Panc1 (cell line): ENCODE results near the gene OLIG1. TPM values are rescaled to one million over a fixed set of nuclear protein-coding genes. Genes with fewer than 3 reads are reported as not detected.

ENCODE experiments used
- ATAC-seq: fragments of 200-7000 bp; cut with Tn5 transposase; 2 replicates; pipeline ENCODE4 v1.9.1; 2020; ENCODE audit warnings: mild to moderate bottlenecking, moderate library complexity
- BruUV-seq: library from RNA; stranded (reverse); fragments of 400-500 nt; replicated peaks from 2 replicates; lab custom pipeline; 2021; lab: Mats Ljungman, UMichigan
- CTCF ChIA-PET: fragments of 300-600 bp; sonication (Branson Sonifier 250); formaldehyde crosslinking; loops from one replicate; lab custom pipeline; 2022; ENCODE audit warnings: antibody characterized with exemption; lab: Charles Lee
- POLR2A ChIA-PET: fragments of 300-600 bp; sonication (Branson Sonifier 250); formaldehyde crosslinking; loops from one replicate; lab custom pipeline; 2022; ENCODE audit warnings: antibody characterized with exemption; lab: Charles Lee
- DNase-seq: peaks from one replicate; pipeline ENCODE4 v3.0.0-alpha.2; 2010; ENCODE audit warnings: low read depth, low spot score
- H3K27ac ChIP-seq: 2 replicates; pipeline ENCODE4 v1.5.1; 2011; ENCODE audit warnings: mild to moderate bottlenecking, low read length, inconsistent platforms
- H3K27me3 ChIP-seq: fragments of 200-500 bp; sonication (Bioruptor generic); 2 replicates; pipeline ENCODE4 v1.6.0; 2014; ENCODE audit warnings: low read length, inconsistent platforms; ENCODE audit not compliant: control insufficient read depth, insufficient read depth
- H3K36me3 ChIP-seq: fragments of 200-500 bp; sonication (Bioruptor generic); 2 replicates; pipeline ENCODE4 v1.5.1; 2014; ENCODE audit warnings: inconsistent platforms, mild to moderate bottlenecking, low read length, moderate library complexity; ENCODE audit not compliant: control insufficient read depth, insufficient read depth
- H3K4me1 ChIP-seq: 2 replicates; pipeline ENCODE4 v1.5.1; 2011; ENCODE audit warnings: inconsistent platforms, mild to moderate bottlenecking, low read length, moderate library complexity; ENCODE audit not compliant: control insufficient read depth, insufficient read depth
- H3K4me3 ChIP-seq, 2 experiments: 2 replicates each; pipeline ENCODE4 v1.5.1; 2011 to 2012; ENCODE audit warnings: low read depth in 2 of 2, low read length in 2 of 2, mild to moderate bottlenecking in 2 of 2, inconsistent platforms in 1 of 2, moderate library complexity in 1 of 2
- H3K9me3 ChIP-seq: fragments of 200-500 bp; sonication (Bioruptor generic); 2 replicates; pipeline ENCODE4 v1.5.1; 2014; ENCODE audit warnings: low read depth, mild to moderate bottlenecking, inconsistent platforms, low read length, moderate library complexity; ENCODE audit not compliant: control insufficient read depth, insufficient read depth
- POLR2AphosphoS5 ChIP-seq: IDR thresholded peaks from 2 replicates; pipeline ENCODE4 v1.6.1; 2012; ENCODE audit warnings: mild to moderate bottlenecking, low read depth, low read length, moderate library complexity
- SIN3A ChIP-seq: IDR thresholded peaks from 2 replicates; pipeline ENCODE4 v1.6.1; 2012; ENCODE audit warnings: low read depth, mild to moderate bottlenecking, low read length, moderate library complexity, borderline replicate concordance; ENCODE audit not compliant: insufficient read depth
- TCF7L2 ChIP-seq: IDR thresholded peaks from 2 replicates; pipeline ENCODE4 v1.6.1; 2011; ENCODE audit warnings: mild to moderate bottlenecking, low read depth, low read length, inconsistent platforms
- in situ Hi-C: cut with HindIII; loops from 2 replicates; pipeline ENCODE4 v1.10.0; 2016; ENCODE audit warnings: low sequenced_read_pairs, low pct_unique_long_range_greater_than_20kb
- intact Hi-C: fragments of 100-400 bp; cut with micrococcal nuclease; formaldehyde crosslinking; loops from one replicate; pipeline ENCODE4 v1.10.0; 2022; ENCODE audit not compliant: unreplicated experiment
- total RNA-seq: library from RNA; stranded (reverse); gene quantifications from one replicate; pipeline ENCODE4 v1.2.1, GENCODE V29; 2021; ENCODE audit not compliant: unreplicated experiment
- TF ChIP-seq, protein P1 (sequence below): fragments of 450-650 bp; IDR thresholded peaks from 2 replicates; pipeline ENCODE4 v1.5.1; 2017; ENCODE audit warnings: mild to moderate bottlenecking
- TF ChIP-seq, protein P2 (sequence below), 2 experiments: IDR thresholded peaks; 2 replicates each; pipeline ENCODE4 v1.6.1; 2011 to 2012; ENCODE audit warnings: low read depth in 2 of 2, control low read depth in 1 of 2, low read length in 1 of 2, mild to moderate bottlenecking in 1 of 2, moderate library complexity in 1 of 2; ENCODE audit not compliant: insufficient read depth in 1 of 2

OLIG1 gene
- total RNA-seq, 1 experiment from 2014 or later = 0.21 TPM

DNA sequence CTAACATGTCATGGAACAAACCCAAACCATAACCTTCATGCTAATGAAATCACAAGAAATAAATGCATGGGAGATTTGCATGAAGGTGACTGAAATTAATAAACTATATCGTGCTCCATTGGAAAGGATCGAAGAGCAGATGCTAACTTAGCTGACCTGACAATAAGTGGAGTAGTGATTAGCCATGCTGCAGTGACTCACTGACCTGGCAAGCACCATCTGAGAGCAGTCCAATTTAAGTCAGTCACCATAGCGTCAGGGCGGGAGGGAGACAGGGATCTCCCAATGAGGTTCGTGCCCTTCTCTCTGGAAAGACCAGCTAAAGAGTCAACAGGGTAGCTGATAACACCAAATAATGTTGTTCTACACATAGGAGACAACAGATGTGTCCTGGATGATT is 22.7 kb upstream of the OLIG1 start:
- no TSS peak for BruUV-seq
- H3K9me3 ChIP-seq = no peaks in the 10 kb centered on the region
- ATAC-seq (no peak), DNase-seq (no peak)
- no peak overlapping the region for H3K27ac ChIP-seq
- in situ Hi-C loops (no loop called here), intact Hi-C loops (no loop called here)
- H3K36me3 ChIP-seq = no peaks in the 10 kb centered on the region
- TF ChIP-seq SIN3A = no peak
- TF ChIP-seq, protein P1, sequence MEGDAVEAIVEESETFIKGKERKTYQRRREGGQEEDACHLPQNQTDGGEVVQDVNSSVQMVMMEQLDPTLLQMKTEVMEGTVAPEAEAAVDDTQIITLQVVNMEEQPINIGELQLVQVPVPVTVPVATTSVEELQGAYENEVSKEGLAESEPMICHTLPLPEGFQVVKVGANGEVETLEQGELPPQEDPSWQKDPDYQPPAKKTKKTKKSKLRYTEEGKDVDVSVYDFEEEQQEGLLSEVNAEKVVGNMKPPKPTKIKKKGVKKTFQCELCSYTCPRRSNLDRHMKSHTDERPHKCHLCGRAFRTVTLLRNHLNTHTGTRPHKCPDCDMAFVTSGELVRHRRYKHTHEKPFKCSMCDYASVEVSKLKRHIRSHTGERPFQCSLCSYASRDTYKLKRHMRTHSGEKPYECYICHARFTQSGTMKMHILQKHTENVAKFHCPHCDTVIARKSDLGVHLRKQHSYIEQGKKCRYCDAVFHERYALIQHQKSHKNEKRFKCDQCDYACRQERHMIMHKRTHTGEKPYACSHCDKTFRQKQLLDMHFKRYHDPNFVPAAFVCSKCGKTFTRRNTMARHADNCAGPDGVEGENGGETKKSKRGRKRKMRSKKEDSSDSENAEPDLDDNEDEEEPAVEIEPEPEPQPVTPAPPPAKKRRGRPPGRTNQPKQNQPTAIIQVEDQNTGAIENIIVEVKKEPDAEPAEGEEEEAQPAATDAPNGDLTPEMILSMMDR = no peak
- TF ChIP-seq TCF7L2 = no peak
- TF ChIP-seq POLR2AphosphoS5 = no peak
- TF ChIP-seq, protein P2, sequence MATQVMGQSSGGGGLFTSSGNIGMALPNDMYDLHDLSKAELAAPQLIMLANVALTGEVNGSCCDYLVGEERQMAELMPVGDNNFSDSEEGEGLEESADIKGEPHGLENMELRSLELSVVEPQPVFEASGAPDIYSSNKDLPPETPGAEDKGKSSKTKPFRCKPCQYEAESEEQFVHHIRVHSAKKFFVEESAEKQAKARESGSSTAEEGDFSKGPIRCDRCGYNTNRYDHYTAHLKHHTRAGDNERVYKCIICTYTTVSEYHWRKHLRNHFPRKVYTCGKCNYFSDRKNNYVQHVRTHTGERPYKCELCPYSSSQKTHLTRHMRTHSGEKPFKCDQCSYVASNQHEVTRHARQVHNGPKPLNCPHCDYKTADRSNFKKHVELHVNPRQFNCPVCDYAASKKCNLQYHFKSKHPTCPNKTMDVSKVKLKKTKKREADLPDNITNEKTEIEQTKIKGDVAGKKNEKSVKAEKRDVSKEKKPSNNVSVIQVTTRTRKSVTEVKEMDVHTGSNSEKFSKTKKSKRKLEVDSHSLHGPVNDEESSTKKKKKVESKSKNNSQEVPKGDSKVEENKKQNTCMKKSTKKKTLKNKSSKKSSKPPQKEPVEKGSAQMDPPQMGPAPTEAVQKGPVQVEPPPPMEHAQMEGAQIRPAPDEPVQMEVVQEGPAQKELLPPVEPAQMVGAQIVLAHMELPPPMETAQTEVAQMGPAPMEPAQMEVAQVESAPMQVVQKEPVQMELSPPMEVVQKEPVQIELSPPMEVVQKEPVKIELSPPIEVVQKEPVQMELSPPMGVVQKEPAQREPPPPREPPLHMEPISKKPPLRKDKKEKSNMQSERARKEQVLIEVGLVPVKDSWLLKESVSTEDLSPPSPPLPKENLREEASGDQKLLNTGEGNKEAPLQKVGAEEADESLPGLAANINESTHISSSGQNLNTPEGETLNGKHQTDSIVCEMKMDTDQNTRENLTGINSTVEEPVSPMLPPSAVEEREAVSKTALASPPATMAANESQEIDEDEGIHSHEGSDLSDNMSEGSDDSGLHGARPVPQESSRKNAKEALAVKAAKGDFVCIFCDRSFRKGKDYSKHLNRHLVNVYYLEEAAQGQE (IDR thresholded peaks at IDR 0.05; ENCODE audit: insufficient read depth in 1 of 2, low read depth in 2 of 2, low read length in 1 of 2) = no peak
- CTCF ChIA-PET = no interaction called here
- no peaks in the 10 kb centered on the region; the same call in 1 of the 2 replicates for H3K27me3 ChIP-seq
- no peak overlapping the region for H3K4me3 ChIP-seq
- no peaks in the 10 kb centered on the region for H3K4me1 ChIP-seq
- POLR2A ChIA-PET = no interaction called here

DNA sequence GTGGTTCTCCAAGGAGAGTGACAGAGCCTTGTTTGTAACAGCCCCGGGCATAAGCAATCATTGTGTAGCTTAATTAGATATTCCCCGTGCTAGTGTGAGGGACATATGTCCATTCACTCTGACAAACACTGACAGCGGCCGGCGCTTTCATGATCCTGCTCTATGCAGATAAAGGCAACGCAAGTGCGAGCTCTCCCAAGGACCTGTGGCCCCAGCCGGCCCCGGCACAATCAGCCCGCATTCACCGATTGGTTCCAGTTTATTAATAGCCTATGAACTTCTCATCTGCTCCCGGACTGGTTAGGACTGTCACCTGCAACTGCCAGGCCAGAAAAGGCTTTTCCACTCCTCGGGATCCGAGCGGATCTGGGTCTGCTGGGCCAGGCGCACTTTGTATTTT is 18.0 kb upstream of the OLIG1 start:
- no peak overlapping the region for H3K4me3 ChIP-seq
- no TSS peak for BruUV-seq
- H3K27me3 ChIP-seq = no peaks in the 10 kb centered on the region; the same call in 1 of the 2 replicates
- intact Hi-C loops (no loop called here), in situ Hi-C loops (no loop called here)
- DNase-seq (no peak), ATAC-seq (no peak)
- no peaks in the 10 kb centered on the region for H3K36me3 ChIP-seq
- TF ChIP-seq TCF7L2 = no peak
- TF ChIP-seq, protein P2 (IDR thresholded peaks at IDR 0.05; ENCODE audit: insufficient read depth in 1 of 2, low read depth in 2 of 2, low read length in 1 of 2) = no peak
- TF ChIP-seq, protein P1 = no peak
- TF ChIP-seq SIN3A = no peak
- TF ChIP-seq POLR2AphosphoS5 = no peak
- no peak overlapping the region for H3K27ac ChIP-seq
- POLR2A ChIA-PET = no interaction called here
- CTCF ChIA-PET = no interaction called here
- H3K4me1 ChIP-seq = no peaks in the 10 kb centered on the region
- no peaks in the 10 kb centered on the region for H3K9me3 ChIP-seq
